Liver (tissue), 9 donors: ENCODE measurements around the gene HINT2. TPM values are rescaled to one million over a fixed set of nuclear protein-coding genes. Genes with fewer than 3 reads are reported as not detected.

Experiments used
- DNase-seq: peaks from one replicate; pipeline ENCODE4 v3.0.0-alpha.2; 2017; ENCODE audit warnings: low spot score
- H3K27ac ChIP-seq, 2 donors: one replicate each; pipeline ENCODE4 v1.7.0; 2013; ENCODE audit warnings: inconsistent platforms in 2 of 2, low read length in 2 of 2, control low read depth in 1 of 2, low read depth in 1 of 2, mild to moderate bottlenecking in 1 of 2
- H3K27me3 ChIP-seq, 4 donors: one replicate each; pipeline versions ENCODE4 v1.6.1 to v1.7.0; 2013; ENCODE audit warnings: low read length in 3 of 4, inconsistent platforms in 1 of 4, mild to moderate bottlenecking in 1 of 4, moderate library complexity in 1 of 4; ENCODE audit not compliant: control insufficient read depth in 4 of 4, insufficient read depth in 4 of 4
- H3K36me3 ChIP-seq, 4 donors: one replicate each; pipeline versions ENCODE4 v1.6.1 to v1.7.0; 2013; ENCODE audit warnings: low read length in 3 of 4, mild to moderate bottlenecking in 3 of 4, low read depth in 1 of 4, moderate library complexity in 1 of 4; ENCODE audit not compliant: control insufficient read depth in 4 of 4, insufficient read depth in 3 of 4
- H3K4me1 ChIP-seq, 4 donors: one replicate each; pipeline versions ENCODE4 v1.6.1 to v1.7.0; 2013; ENCODE audit warnings: low read length in 3 of 4, mild to moderate bottlenecking in 3 of 4, moderate library complexity in 1 of 4; ENCODE audit not compliant: control insufficient read depth in 4 of 4, insufficient read depth in 4 of 4
- H3K4me3 ChIP-seq, 3 donors: one replicate each; pipeline versions ENCODE4 v1.6.1 to v1.7.0; 2013; ENCODE audit warnings: low read length in 3 of 3, control low read depth in 1 of 3, low read depth in 1 of 3, mild to moderate bottlenecking in 1 of 3
- H3K9ac ChIP-seq, 2 donors: one replicate each; pipeline ENCODE4 v1.7.0; 2013; ENCODE audit warnings: low read length in 2 of 2, mild to moderate bottlenecking in 2 of 2, moderate library complexity in 2 of 2, control low read depth in 1 of 2, low read depth in 1 of 2
- H3K9me3 ChIP-seq, 4 donors: one replicate each; pipeline versions ENCODE4 v1.6.1 to v1.7.0; 2013; ENCODE audit warnings: low read length in 3 of 4; ENCODE audit not compliant: control insufficient read depth in 4 of 4
- ATF3 ChIP-seq: IDR thresholded peaks from 2 replicates; pipeline ENCODE4 v1.6.1; 2016; ENCODE audit warnings: antibody characterized with exemption
- FOXA2 ChIP-seq: IDR thresholded peaks from 2 replicates; pipeline ENCODE4 v1.6.1; 2016; ENCODE audit warnings: antibody characterized with exemption
- HNF4A ChIP-seq, 2 donors: conservative IDR thresholded peaks; 2 replicates each; pipeline ENCODE4 v1.6.1; 2016; ENCODE audit warnings: antibody characterized with exemption in 2 of 2, mild to moderate bottlenecking in 2 of 2
- HNF4G ChIP-seq: IDR thresholded peaks from 2 replicates; pipeline ENCODE4 v1.6.1; 2016; ENCODE audit warnings: antibody characterized with exemption
- MAX ChIP-seq: IDR thresholded peaks from 2 replicates; pipeline ENCODE4 v1.6.1; 2016; ENCODE audit warnings: antibody characterized with exemption
- NR2F2 ChIP-seq: IDR thresholded peaks from 2 replicates; pipeline ENCODE4 v1.6.1; 2016; ENCODE audit warnings: antibody characterized with exemption
- REST ChIP-seq: IDR thresholded peaks from 2 replicates; pipeline ENCODE4 v1.6.1; 2016; ENCODE audit warnings: antibody characterized with exemption, mild to moderate bottlenecking
- RXRA ChIP-seq, 2 donors: IDR thresholded peaks; 2 replicates each; pipeline ENCODE4 v1.6.1; 2017 to 2018; ENCODE audit warnings: antibody characterized with exemption in 2 of 2, mild to moderate bottlenecking in 1 of 2
- SP1 ChIP-seq: IDR thresholded peaks from 2 replicates; pipeline ENCODE4 v1.6.1; 2018; ENCODE audit warnings: antibody characterized with exemption, mild to moderate bottlenecking
- TAF1 ChIP-seq: conservative IDR thresholded peaks from 2 replicates; pipeline ENCODE4 v1.6.1; 2016; ENCODE audit warnings: antibody characterized with exemption, mild to moderate bottlenecking
- WGBS: extraction: QIAGEN DNeasy Blood & Tissue Kit; methylation state at CpG from one replicate; pipeline ENCODE4 v1.1.7; 2013; 5-methylcytosine and 5-hydroxymethylcytosine counted together
- polyA plus RNA-seq, 2 donors: library from polyadenylated mRNA; stranded (reverse) in 1 of 2; unstranded in 1 of 2; fragments of 200-250 nt in 1 of 2; fragments of >200 nt in 1 of 2; fragmentation: Nextera tagmentation in 1 of 2; extraction: Ambion mirVana in 1 of 2; gene quantifications; one replicate each; pipeline versions ENCODE4 v1.2.1 to v1.2.3, GENCODE V29; 2013 to 2015
- total RNA-seq, 2 donors: library from RNA; depleted of rRNA; stranded (reverse); fragments of >200 nt; gene quantifications; one replicate each; pipeline ENCODE4 v1.2.3, GENCODE V29; 2014
- TF ChIP-seq, protein P1 (sequence below): IDR thresholded peaks from 2 replicates; pipeline ENCODE4 v1.6.1; 2016; ENCODE audit warnings: antibody characterized with exemption
- TF ChIP-seq, protein P2 (sequence below): fragments of 150-350 bp; IDR thresholded peaks from 2 replicates; pipeline ENCODE4 v1.5.1; 2017; ENCODE audit warnings: improper control_type of control experiment, low read depth, low read length; ENCODE audit not compliant: missing input control
- donor health status: healthy.
- donor health status: healthy.
- donor health status: healthy.
- donor health status: healthy.
- donor health status: healthy.

The HINT2 gene
- total and polyA plus RNA-seq, 4 donors, result 34.3 to 176 (median 76.1) TPM

DNA sequence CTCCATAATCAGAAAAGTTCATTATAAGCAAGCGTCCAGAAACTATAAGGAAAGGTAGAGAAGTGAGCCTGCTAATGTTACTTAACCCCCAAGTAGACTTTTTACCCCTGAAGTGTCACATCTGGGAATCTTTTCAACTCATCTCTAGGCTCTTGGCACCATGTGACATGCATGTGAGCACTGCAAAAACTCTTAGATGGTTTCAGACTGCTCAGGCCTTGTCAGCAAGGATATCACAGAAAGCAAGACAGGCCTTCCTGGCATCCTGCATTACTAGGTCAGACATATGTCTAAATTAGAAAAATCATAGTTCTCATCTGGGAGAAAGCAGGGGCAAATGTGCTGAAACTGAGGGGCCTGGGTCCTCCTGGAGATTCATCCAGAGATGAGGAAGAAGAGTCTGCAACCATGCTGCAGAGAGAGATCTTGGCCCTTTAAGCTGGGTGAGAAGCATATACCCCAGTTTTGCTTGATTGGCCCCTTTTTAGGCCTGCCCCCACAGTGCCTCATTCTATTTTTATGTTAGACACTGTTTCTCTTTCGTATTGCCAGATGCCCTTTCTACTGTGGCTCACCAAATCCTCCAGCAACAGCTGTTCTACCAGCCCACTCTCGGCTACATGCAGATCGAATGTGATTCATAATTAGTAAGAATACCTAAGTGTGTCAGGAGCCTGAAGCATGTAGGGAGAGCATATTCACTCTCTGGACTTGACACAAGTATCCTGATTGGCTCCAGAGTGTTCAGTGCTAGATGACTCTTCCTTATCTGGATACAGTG is 33.1 kb upstream of the HINT2 start:
- H3K4me3 ChIP-seq, result no peak overlapping the region
- no peak for DNase-seq
- peaks cover 0 to 5% (median 1%) of the 10 kb centered on the region in 4 donors for H3K4me1 ChIP-seq
- H3K27ac ChIP-seq, result no peak overlapping the region
- H3K36me3 ChIP-seq, result peaks cover 0 to 5% (median 0%) of the 10 kb centered on the region in 4 donors
- TF ChIP-seq, protein P1, sequence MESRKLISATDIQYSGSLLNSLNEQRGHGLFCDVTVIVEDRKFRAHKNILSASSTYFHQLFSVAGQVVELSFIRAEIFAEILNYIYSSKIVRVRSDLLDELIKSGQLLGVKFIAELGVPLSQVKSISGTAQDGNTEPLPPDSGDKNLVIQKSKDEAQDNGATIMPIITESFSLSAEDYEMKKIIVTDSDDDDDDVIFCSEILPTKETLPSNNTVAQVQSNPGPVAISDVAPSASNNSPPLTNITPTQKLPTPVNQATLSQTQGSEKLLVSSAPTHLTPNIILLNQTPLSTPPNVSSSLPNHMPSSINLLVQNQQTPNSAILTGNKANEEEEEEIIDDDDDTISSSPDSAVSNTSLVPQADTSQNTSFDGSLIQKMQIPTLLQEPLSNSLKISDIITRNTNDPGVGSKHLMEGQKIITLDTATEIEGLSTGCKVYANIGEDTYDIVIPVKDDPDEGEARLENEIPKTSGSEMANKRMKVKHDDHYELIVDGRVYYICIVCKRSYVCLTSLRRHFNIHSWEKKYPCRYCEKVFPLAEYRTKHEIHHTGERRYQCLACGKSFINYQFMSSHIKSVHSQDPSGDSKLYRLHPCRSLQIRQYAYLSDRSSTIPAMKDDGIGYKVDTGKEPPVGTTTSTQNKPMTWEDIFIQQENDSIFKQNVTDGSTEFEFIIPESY, result no peak
- TF ChIP-seq ATF3 (no peak), TAF1 (no peak), NR2F2 (no peak), REST (no peak), SP1 (no peak), MAX (no peak)
- 86% methylated on average over 4 of the region's 4 CpGs for WGBS
- no peak overlapping the region for H3K9ac ChIP-seq
- H3K27me3 ChIP-seq, result no peaks in the 10 kb centered on the region
- H3K9me3 ChIP-seq, result no peaks in the 10 kb centered on the region

DNA sequence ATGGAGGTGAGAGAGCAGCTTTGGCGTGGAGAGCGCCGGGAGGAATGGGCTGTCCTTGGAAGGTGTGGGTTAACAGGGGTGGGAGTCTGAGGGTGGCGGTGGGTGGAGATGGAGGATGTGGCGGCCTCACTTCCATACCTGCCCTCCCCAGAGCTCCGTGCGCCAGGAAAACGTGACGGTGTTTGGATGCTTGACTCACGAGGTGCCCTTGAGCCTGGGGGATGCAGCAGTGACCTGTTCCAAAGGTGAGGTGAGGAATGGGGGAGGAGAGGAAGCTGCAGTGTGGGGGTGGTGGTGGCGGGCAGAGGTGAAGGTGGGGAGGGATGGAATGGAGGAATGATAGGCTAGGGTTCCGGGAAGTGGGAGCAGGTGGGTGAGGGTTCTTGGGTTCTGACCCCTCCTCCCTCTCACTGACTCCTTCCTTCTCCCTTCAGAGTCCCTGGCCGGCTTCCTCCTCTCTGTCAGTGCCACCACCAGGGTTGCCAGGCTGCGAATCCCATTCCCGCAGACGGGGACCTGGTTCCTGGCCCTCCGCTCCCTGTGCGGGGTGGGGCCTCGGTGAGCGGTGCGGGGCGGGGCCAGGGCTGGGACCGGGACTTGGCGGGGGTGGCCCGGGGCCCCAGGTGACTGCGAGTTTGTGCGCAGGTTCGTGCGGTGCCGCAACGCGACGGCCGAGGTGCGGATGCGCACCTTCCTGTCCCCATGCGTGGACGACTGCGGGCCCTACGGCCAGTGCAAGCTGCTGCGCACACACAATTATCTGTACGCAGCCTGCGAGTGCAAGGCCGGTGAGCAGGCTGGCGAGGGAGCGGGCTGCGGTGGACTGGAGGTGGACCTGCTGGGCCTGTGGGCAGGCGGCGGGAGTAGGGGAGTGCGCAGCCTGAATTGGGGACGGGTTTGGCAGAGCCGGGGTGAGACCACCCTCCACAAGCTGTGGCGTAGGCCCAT is 31.3 kb upstream of the HINT2 start:
- Histone ChIP-seq H3K27ac (no peak overlapping the region), H3K9ac (no peak overlapping the region), H3K4me3 (no peak overlapping the region), H3K27me3 (no peaks in the 10 kb centered on the region), H3K4me1 (peaks cover 0 to 5% (median 1%) of the 10 kb centered on the region in 4 donors), H3K9me3 (no peaks in the 10 kb centered on the region), H3K36me3 (peaks cover 0 to 5% (median 0%) of the 10 kb centered on the region in 4 donors)
- 81% methylated on average over 53 of the region's 53 CpGs for WGBS
- no peak for DNase-seq
- no peak for TF ChIP-seq HNF4A (conservative IDR thresholded peaks at IDR 0.05)
- TF ChIP-seq, protein P2, sequence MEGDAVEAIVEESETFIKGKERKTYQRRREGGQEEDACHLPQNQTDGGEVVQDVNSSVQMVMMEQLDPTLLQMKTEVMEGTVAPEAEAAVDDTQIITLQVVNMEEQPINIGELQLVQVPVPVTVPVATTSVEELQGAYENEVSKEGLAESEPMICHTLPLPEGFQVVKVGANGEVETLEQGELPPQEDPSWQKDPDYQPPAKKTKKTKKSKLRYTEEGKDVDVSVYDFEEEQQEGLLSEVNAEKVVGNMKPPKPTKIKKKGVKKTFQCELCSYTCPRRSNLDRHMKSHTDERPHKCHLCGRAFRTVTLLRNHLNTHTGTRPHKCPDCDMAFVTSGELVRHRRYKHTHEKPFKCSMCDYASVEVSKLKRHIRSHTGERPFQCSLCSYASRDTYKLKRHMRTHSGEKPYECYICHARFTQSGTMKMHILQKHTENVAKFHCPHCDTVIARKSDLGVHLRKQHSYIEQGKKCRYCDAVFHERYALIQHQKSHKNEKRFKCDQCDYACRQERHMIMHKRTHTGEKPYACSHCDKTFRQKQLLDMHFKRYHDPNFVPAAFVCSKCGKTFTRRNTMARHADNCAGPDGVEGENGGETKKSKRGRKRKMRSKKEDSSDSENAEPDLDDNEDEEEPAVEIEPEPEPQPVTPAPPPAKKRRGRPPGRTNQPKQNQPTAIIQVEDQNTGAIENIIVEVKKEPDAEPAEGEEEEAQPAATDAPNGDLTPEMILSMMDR, result no peak
- TF ChIP-seq HNF4G, result no peak
- no peak for TF ChIP-seq FOXA2
- no peak for TF ChIP-seq RXRA (IDR thresholded peaks at IDR 0.05)
